Activated naive CD8-positive, alpha-beta T cell treated with anti-CD3 and anti-CD28 coated beads for 36 hours (primary cell): ENCODE results near the gene KDM4B. TPM values are rescaled to one million over a fixed set of nuclear protein-coding genes. Genes with fewer than 3 reads are reported as not detected.
"Not testable (repeated sequence)": the region's sequence is repeated elsewhere in the genome, so short reads cannot be mapped to it uniquely, and the experiment has no call there.

Experiments used
- DNase-seq: peaks from one replicate; pipeline ENCODE4 v3.0.0; 2021
- H3K27ac Mint-ChIP-seq: one replicate; pipeline ENCODE4 v1.8.0; 2022; ENCODE audit warnings: mild to moderate bottlenecking, moderate library complexity, mixed read lengths
- H3K27me3 Mint-ChIP-seq: one replicate; pipeline ENCODE4 v1.8.0; 2022; ENCODE audit warnings: mild to moderate bottlenecking, mixed read lengths
- H3K36me3 Mint-ChIP-seq: one replicate; pipeline ENCODE4 v1.8.0; 2021; ENCODE audit warnings: mild to moderate bottlenecking, mixed read lengths
- H3K4me1 Mint-ChIP-seq: one replicate; pipeline ENCODE4 v1.8.0; 2021; ENCODE audit warnings: mixed read lengths
- H3K4me3 Mint-ChIP-seq: one replicate; pipeline ENCODE4 v1.8.0; 2022; ENCODE audit warnings: mild to moderate bottlenecking, moderate library complexity, mixed read lengths
- H3K9me3 Mint-ChIP-seq: one replicate; pipeline ENCODE4 v1.8.0; 2022; ENCODE audit warnings: mixed read lengths
- total RNA-seq, 2 experiments: library from RNA; stranded (reverse); gene quantifications; one replicate each; pipeline ENCODE4 v1.2.3, GENCODE V29; 2021

The KDM4B gene
- total RNA-seq, 2 experiments from 2014 or later = 29.4 to 31.3 TPM

DNA sequence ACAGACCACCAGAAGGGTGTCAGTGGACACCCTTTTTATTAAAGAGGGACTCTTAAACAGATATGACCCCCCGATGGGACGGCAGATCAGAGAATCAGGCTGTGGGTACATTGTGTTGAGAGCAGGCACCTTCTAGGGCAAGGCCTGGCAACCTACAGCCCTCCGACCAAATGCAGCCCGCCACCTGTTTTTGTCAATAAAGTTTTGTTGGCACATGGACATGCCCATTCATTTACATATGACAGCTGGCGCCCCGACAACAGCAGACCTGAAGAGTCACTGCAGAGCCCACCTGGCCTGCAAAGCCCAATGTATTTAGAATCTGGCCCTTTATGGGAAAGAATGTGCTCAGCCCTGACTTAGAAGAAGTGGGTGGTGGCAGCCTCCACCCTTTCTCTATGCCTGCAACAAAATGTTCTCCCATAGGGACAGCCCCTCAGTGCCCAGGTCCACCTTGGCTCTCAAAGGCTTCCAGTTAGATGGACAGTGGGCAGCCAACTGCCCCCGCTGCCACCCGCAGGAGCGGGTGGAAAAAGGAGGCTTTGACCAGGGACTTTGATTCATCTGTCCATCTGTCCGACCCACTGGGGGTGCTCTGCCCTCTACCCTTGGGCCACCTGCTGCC, 186.8 kb downstream of the KDM4B start:
- no peak overlapping the region for H3K4me3 Mint-ChIP-seq
- H3K36me3 Mint-ChIP-seq = peaks cover 7% of the 10 kb centered on the region
- H3K9me3 Mint-ChIP-seq = peaks cover 9% of the 10 kb centered on the region
- peaks cover 1% of the 10 kb centered on the region for H3K4me1 Mint-ChIP-seq
- H3K27ac Mint-ChIP-seq = no peak overlapping the region
- DNase-seq = no peak
- H3K27me3 Mint-ChIP-seq = no peaks in the 10 kb centered on the region

- no peak for DNase-seq
- Mint-ChIP-seq H3K27ac (no peak overlapping the region), H3K9me3 (peaks cover 9% of the 10 kb centered on the region), H3K4me3 (no peak overlapping the region), H3K36me3 (peaks cover 7% of the 10 kb centered on the region), H3K4me1 (peaks cover 1% of the 10 kb centered on the region), H3K27me3 (no peaks in the 10 kb centered on the region)
Measured at GRCh38 chr19:5156231-5156986, 187.5 kb downstream of the KDM4B start.

GRCh38 chr19:5157186-5157585, 188.3 kb downstream of the KDM4B start:
- Mint-ChIP-seq H3K27me3 (no peaks in the 10 kb centered on the region), H3K27ac (no peak overlapping the region), H3K9me3 (peaks cover 9% of the 10 kb centered on the region), H3K4me3 (no peak overlapping the region), H3K36me3 (peaks cover 7% of the 10 kb centered on the region), H3K4me1 (peaks cover 1% of the 10 kb centered on the region)
- DNase-seq = no peak

DNA sequence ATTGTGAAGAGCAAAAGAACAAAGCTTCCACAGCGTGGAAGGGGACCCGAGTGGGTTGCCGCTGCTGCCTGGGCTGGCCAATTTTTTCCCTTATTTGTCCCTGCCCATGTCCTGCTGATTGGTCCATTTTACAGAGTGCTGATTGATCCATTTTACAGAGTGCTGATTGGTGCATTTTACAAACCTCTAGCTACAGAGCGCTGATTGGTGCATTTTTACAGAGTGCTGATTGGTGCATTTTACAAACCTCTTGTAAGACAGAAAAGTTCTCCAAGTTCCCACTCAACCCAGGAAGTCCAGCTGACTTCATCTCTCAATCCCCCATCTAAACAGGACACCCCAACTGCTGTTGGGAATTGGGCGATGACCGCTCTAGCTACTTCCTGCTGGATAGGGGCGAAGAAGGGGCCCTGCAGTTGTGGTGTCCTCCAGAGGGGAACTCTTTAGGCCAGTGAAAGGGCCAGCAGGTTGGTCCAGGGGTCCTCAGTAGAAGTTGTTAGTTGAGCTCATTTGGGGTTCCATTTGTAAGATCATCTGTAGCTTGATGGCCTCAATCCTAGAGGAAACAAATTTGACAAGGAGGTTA, 189.7 kb downstream of the KDM4B start:
- H3K9me3 Mint-ChIP-seq, H3K4me3 Mint-ChIP-seq, H3K27ac Mint-ChIP-seq, H3K27me3 Mint-ChIP-seq, H3K4me1 Mint-ChIP-seq, H3K36me3 Mint-ChIP-seq, DNase-seq: not testable (repeated sequence)

- H3K4me3 Mint-ChIP-seq, H3K27me3 Mint-ChIP-seq, H3K9me3 Mint-ChIP-seq, H3K36me3 Mint-ChIP-seq, H3K4me1 Mint-ChIP-seq, DNase-seq, H3K27ac Mint-ChIP-seq: not testable (repeated sequence)
Measured at GRCh38 chr19:5160158-5160795, 191.4 kb downstream of the KDM4B start.

DNA sequence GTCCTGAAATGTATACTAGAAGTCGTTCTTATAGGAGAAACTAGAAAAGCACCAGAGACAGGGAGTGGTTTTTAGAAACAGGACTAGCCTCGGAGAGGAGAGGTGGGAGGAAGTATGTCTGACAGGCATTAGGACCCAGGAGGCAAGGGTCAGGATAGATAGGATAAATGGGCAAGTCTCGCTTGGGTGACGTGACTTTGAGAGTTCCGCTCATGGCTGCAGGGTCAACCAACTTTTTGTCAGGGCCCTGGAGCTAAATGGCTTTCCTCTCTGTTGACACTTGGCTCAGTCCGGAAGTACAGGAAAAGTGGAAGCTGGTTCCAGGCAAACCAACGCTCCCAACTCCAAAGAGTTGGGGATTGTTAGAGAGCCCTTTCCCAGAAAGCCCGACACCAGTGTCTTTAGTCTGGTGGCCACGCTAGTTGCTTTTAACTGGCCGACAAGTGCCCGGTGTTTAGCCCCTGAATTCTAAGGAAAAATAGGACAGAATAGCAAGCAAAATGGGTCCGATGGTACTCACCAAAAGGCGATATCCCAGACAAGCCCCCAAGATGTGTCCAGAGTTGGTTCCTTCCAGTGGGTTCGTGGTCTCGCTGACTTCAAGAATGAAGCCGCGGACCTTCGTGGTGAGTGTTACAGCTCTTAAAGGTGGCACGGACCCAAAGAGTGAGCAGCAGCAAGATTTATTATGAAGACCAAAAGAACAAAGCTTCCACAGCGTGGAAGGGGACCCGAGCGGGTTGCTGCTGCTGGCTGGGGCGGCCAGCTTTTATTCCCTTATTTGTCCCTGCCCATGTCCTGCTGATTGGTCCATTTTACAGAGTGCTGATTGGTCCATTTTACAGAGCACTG, 196.2 kb downstream of the KDM4B start:
- H3K27ac Mint-ChIP-seq, DNase-seq, H3K4me3 Mint-ChIP-seq, H3K9me3 Mint-ChIP-seq, H3K27me3 Mint-ChIP-seq, H3K4me1 Mint-ChIP-seq, H3K36me3 Mint-ChIP-seq: not testable (repeated sequence)

GRCh38 chr19:5165697-5166019, 196.7 kb downstream of the KDM4B start:
- no peak overlapping the region for H3K4me3 Mint-ChIP-seq
- H3K4me1 Mint-ChIP-seq = peaks cover 2% of the 10 kb centered on the region
- peaks cover 4% of the 10 kb centered on the region for H3K27me3 Mint-ChIP-seq
- peaks cover 2% of the 10 kb centered on the region for H3K36me3 Mint-ChIP-seq
- no peak overlapping the region for H3K27ac Mint-ChIP-seq
- peaks cover 2% of the 10 kb centered on the region for H3K9me3 Mint-ChIP-seq
- no peak for DNase-seq

DNA sequence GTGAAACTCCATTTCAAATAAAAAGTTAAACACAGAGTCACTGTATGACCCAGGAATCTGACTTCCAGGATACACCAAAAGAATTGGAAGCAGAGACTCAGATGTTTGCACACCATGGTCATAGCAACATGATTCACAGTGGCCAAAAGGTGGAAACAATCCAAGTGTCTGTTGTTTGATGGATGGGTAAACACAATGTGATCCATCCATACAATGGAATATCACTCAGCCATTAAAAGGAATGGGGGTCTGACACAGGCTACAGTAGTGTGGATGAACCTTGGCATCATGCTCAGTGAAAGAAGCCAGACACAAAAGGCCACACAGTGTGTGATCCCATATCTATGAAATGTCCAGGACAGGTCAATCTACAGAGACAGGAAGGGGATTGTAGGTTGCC, 197.3 kb downstream of the KDM4B start:
- Mint-ChIP-seq H3K27me3 (peaks cover 4% of the 10 kb centered on the region), H3K4me3 (no peak overlapping the region), H3K4me1 (peaks cover 2% of the 10 kb centered on the region), H3K9me3 (peaks cover 2% of the 10 kb centered on the region), H3K27ac (no peak overlapping the region), H3K36me3 (peaks cover 2% of the 10 kb centered on the region)
- no peak for DNase-seq

- no peak overlapping the region for H3K27ac Mint-ChIP-seq
Measured at GRCh38 chr19:5170329-5170745, 201.4 kb downstream of the KDM4B start.

GRCh38 chr19:5171711-5172110, 202.8 kb downstream of the KDM4B start:
- Mint-ChIP-seq H3K4me1 (peaks cover 4% of the 10 kb centered on the region), H3K27me3 (peaks cover 4% of the 10 kb centered on the region), H3K9me3 (peaks cover 2% of the 10 kb centered on the region), H3K4me3 (no peak overlapping the region), H3K36me3 (peaks cover 2% of the 10 kb centered on the region), H3K27ac (no peak overlapping the region)
- DNase-seq = no peak

More at GRCh38 chr19:5170329-5170745, 201.4 kb downstream of the KDM4B start:
- H3K27me3 Mint-ChIP-seq = peaks cover 4% of the 10 kb centered on the region
- peak; percentile 50 for DNase-seq
- peaks cover 2% of the 10 kb centered on the region for H3K9me3 Mint-ChIP-seq
- H3K4me3 Mint-ChIP-seq = no peak overlapping the region
- H3K4me1 Mint-ChIP-seq = peaks cover 4% of the 10 kb centered on the region
- H3K36me3 Mint-ChIP-seq = peaks cover 2% of the 10 kb centered on the region

GRCh38 chr19:5172859-5173630, 204.1 kb downstream of the KDM4B start:
- Mint-ChIP-seq H3K4me1 (peaks cover 4% of the 10 kb centered on the region), H3K36me3 (peaks cover 2% of the 10 kb centered on the region), H3K27me3 (peaks cover 4% of the 10 kb centered on the region), H3K4me3 (no peak overlapping the region), H3K27ac (peak overlapping the region; percentile 34), H3K9me3 (no peaks in the 10 kb centered on the region)
- DNase-seq = no peak

- Mint-ChIP-seq H3K4me1 (peaks cover 4% of the 10 kb centered on the region), H3K9me3 (no peaks in the 10 kb centered on the region), H3K27ac (no peak overlapping the region), H3K36me3 (peaks cover 2% of the 10 kb centered on the region), H3K4me3 (no peak overlapping the region), H3K27me3 (peaks cover 4% of the 10 kb centered on the region)
- DNase-seq = no peak
Measured at GRCh38 chr19:5173993-5174392, 205.1 kb downstream of the KDM4B start.

- no peaks in the 10 kb centered on the region for H3K36me3 Mint-ChIP-seq
- no peaks in the 10 kb centered on the region for H3K9me3 Mint-ChIP-seq
- H3K27me3 Mint-ChIP-seq = no peaks in the 10 kb centered on the region
- no peak for DNase-seq
- H3K4me3 Mint-ChIP-seq = no peak overlapping the region
- H3K4me1 Mint-ChIP-seq = peaks cover 2% of the 10 kb centered on the region
- no peak overlapping the region for H3K27ac Mint-ChIP-seq
Measured at GRCh38 chr19:5177745-5178450, 209.0 kb downstream of the KDM4B start.

DNA sequence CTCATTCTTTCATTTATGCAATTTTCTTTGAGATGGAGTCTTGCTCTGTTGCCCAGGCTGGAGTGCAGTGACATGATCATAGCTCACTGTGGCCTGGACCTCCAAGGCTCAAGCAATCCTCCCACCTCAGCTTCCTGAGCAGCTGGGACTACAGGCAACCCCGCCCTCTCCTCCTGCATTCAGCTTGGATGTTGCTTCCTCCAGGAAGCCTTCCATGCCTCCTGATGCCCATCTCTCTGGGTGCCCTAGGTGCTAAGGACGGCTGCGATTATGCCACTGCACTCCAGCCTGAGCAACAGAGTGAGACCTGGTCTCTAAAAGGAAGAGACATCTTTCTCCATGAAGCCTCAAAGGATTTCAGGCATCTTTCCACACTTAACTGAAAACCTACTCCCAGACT, 209.9 kb downstream of the KDM4B start:
- no peaks in the 10 kb centered on the region for H3K27me3 Mint-ChIP-seq
- H3K27ac Mint-ChIP-seq = no peak overlapping the region
- no peaks in the 10 kb centered on the region for H3K9me3 Mint-ChIP-seq
- no peak for DNase-seq
- no peak overlapping the region for H3K4me3 Mint-ChIP-seq
- H3K36me3 Mint-ChIP-seq = no peaks in the 10 kb centered on the region
- no peaks in the 10 kb centered on the region for H3K4me1 Mint-ChIP-seq
